ENCODE measurements around the gene LSAMP. TPM values are rescaled to one million over a fixed set of nuclear protein-coding genes. Genes with fewer than 3 reads are reported as not detected.

LSAMP gene
- total RNA-seq, 1 experiment from 2014 or later, result 0.90 TPM

DNA sequence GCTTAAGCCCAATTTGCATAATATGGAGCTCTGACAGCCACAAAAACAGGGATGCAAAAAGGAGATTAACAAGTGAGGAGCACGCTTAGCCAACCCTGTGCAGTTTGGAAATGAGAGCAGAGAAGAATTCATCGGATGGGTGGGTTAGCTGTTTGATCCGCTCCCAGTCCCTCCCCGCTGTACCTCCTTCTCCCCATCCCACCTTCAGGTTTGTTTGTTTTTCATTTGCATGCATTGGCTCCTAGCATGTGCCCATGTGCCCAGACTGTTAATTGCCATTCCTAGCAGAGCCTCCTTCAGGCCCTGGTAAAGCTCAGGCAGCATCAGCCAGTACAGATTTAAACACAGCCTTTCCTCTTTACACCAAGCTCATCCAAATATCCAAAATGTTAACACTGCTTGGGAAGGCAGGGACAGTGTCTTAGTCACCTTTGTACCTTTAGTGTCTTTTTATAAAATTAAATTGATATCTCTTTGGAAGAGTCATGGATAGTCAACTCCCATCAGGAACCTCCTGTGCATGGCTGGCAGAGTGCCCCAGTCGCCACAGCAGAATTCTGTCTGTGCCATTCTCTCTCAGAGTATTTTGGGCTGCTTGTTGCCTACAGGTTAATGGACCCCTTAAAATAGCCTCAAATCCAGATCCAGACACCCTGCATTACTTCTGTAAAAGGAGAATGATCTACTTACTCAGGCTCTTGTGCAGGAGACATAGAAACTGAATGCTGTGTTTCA, 244.2 kb downstream of the LSAMP start:
- no peak overlapping the region for H2BK12ac ChIP-seq (ENCODE audit: insufficient read length, low read depth, low read length)
- no peaks in the 10 kb centered on the region for H4K20me1 ChIP-seq (ENCODE audit: control insufficient read depth, insufficient read depth, insufficient read length)
- no peak overlapping the region for H3K9ac ChIP-seq (ENCODE audit: extremely low read depth, insufficient read length, low read length)
- H4K91ac ChIP-seq (ENCODE audit: insufficient read length, low read depth, low read length), result no peak overlapping the region
- H3K4me1 ChIP-seq (ENCODE audit: insufficient read depth, low read length), result no peaks in the 10 kb centered on the region
- no peak overlapping the region for H2BK5ac ChIP-seq (ENCODE audit: insufficient read length, low read length)
- no peak overlapping the region for H3K56ac ChIP-seq (ENCODE audit: insufficient read length, low read depth, low read length)
- Mint-ChIP-seq H3K4me3 (no peak overlapping the region), H3K27me3 (ENCODE audit: low read depth) (peaks cover 3% of the 10 kb centered on the region; the same call in 1 of the 2 replicates), H3K36me3 (ENCODE audit: insufficient read depth in 1 of 3, low read depth in 3 of 3) (no peaks in the 10 kb centered on the region), H3K4me1 (peaks cover 9 to 14% of the 10 kb centered on the region in 2 experiments), H3K9me3 (no peaks in the 10 kb centered on the region), H3K27ac (no peak overlapping the region)
- no peak overlapping the region for H2AK5ac ChIP-seq (ENCODE audit: insufficient read length, low read length)
- no peak overlapping the region for H2BK20ac ChIP-seq (ENCODE audit: low read depth, low read length, poor library complexity, severe bottlenecking)
- H3K23me2 ChIP-seq (ENCODE audit: insufficient read length, low read depth, low read length, poor library complexity, severe bottlenecking), result no peaks in the 10 kb centered on the region
- H2BK120ac ChIP-seq (ENCODE audit: low read depth, low read length, poor library complexity, severe bottlenecking), result no peak overlapping the region
- H3T11ph ChIP-seq (ENCODE audit: low read length), result no peak overlapping the region
- H4K5ac ChIP-seq (ENCODE audit: insufficient read length, low read depth, low read length), result no peak overlapping the region
- no peaks in the 10 kb centered on the region for H3K79me1 ChIP-seq (ENCODE audit: insufficient read depth, low read depth, low read length, poor library complexity, severe bottlenecking)
- no peak overlapping the region for H3K27ac ChIP-seq (ENCODE audit: insufficient read length, low read depth, low read length)
- H3K18ac ChIP-seq (ENCODE audit: insufficient read length, low read depth, low read length), result no peak overlapping the region
- TF ChIP-seq CTCF (conservative IDR thresholded peaks at IDR 0.05), result no peak
- H3K9me3 ChIP-seq (ENCODE audit: control insufficient read depth, low read depth, low read length), result no peaks in the 10 kb centered on the region
- no peak overlapping the region for H2BK15ac ChIP-seq (ENCODE audit: low read depth, low read length)
- DNase-seq, result no peak
- no peak overlapping the region for H3K4ac ChIP-seq (ENCODE audit: low read depth, low read length)
- H3K79me2 ChIP-seq (ENCODE audit: insufficient read depth, low read length), result no peaks in the 10 kb centered on the region
- no peaks in the 10 kb centered on the region for H3K27me3 ChIP-seq (ENCODE audit: insufficient read depth, low read length)
- no CpG with 5 or more reads among the region's 5 CpGs for WGBS (ENCODE audit: extremely low coverage, insufficient read length, low lambda C conversion rate)
- H3K23ac ChIP-seq (ENCODE audit: insufficient read length, low read depth, low read length), result no peak overlapping the region
- no peak overlapping the region for H2AFZ ChIP-seq (ENCODE audit: low read length)
- 0 out of 2 replicates have a peak overlapping the region, but pooled peaks have one; percentile 70 for H3K14ac ChIP-seq (ENCODE audit: insufficient read depth, low read length)
- H3K4me2 ChIP-seq (ENCODE audit: insufficient read depth, insufficient read length, low read length), result no peak overlapping the region
- no peak overlapping the region for H4K8ac ChIP-seq (replicated peaks; ENCODE audit: insufficient read length, low read depth, low read length)
